OCI-M2 (cell line): ENCODE measurements around the gene CARD10.
"Not testable (repeated sequence)": the region's sequence is repeated elsewhere in the genome, so short reads cannot be mapped to it uniquely, and the experiment has no call there.

Experiments
- DNase-seq: peaks from one replicate; lab custom pipeline; 2025; ENCODE audit not compliant: unreplicated experiment; lab: John Stamatoyannopoulos, UW

CARD10 gene

DNA sequence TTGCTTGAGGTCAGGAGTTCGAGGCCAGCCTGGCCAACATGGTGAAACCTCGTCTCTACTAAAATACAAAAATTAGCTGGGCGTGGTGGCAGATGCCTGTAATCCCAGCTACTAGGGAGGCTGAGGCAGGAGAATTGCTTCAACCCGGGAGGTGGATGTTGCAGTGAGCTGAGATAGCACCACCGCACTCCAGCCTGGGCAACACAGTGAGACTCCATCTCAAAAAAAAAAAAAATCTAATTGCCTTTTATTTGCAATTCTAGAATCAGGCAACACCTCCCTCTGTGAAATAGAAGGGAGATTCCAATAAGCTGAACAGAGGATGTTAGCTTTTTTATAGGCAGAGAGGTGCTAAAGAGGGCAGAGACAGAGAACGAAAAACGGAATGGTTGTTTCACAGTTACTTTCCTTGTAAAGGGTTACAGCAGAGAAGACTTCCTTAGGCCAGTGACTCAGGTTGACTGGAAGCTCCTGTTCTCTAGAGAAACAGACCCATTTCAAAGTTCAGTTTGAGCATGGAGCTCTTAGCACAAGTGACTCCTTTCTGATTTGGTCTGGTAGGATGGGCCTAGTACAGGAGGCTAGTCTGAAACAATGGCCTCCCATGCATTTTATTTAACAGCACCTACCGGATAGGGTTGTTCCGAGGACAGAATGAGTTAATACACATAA, 8.0 kb upstream of the CARD10 start:
- DNase-seq = not testable (repeated sequence)

DNA sequence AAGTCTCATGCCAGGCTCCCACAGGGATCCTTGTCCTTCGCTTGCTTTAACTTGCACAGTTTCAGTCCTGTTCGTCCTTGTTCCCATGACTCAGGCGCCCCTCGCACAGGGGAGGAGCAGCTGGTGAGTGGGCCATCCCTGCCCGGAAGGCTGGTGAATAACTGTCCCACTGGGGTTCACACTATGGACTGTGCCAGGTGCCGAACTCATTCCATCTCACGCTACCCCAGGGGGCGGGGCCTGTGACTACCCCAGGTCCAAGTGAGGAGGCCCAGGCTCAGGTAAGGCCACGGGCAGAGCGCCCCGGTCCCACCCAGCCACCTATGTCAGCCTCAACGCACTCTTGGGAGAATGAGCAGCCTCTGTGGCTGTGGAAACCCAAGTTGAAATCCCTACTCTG, 7.2 kb upstream of the CARD10 start:
- no peak for DNase-seq

DNA sequence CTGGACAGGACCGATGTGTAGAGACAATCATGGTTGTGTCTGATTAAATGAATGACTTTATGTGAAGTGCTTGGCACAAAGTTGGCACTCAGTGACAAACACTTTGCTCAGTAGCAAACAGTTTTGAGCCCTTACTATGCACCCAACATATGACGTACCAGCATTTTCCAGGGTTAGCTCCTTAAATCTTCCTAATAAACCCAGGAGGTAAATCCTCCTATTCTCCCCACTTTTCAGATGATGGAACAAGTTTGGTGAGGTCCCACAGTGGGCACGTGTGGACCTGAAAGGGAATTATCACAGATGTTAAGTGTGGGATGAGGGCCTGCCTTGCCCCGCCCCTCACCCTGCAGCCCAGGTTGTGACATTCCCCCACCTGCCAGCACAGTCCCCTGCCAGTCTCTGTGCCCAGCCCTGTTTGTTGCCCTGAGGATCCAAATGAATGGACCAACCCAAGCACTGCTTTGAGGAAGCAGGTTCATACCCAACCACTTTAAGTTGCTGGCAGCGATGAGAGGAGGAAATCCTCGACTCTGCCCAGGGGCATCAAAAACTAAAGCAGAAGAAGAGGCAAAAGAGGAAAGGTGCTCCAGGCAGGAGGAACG, 6.6 kb upstream of the CARD10 start:
- no peak for DNase-seq

DNA sequence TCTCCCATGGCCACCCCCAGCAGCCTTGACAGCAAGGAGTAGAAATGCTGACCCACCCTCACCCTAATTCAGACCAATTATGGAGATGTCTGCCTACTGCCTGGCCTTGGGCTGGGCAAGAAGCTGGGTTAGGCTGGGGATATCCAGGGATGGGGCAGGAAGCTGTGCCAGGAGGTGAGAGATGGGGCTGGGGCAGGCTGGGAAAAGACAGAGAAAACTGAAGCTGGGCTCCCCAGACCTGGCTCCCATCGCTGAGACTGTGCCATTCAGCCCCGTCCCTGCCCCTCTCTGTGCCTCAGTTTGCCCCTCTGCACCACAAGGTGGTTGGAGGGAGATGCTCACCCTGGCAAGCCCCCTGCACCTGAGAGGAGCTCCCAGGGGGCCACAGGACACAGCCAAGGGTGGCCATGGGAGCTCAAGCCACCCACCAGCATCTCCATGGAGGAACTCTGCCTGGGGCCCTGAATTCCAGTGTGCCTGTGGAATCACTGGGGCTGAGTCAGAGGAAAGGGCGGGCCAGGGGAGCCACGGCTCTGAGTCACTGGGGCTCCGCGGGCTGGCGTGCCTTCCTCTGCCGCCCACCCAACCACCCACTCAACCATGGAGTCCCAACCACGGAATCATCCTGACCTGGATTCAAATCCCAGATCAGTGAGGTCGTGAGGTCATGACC, 6.0 kb upstream of the CARD10 start:
- DNase-seq = no peak

DNA sequence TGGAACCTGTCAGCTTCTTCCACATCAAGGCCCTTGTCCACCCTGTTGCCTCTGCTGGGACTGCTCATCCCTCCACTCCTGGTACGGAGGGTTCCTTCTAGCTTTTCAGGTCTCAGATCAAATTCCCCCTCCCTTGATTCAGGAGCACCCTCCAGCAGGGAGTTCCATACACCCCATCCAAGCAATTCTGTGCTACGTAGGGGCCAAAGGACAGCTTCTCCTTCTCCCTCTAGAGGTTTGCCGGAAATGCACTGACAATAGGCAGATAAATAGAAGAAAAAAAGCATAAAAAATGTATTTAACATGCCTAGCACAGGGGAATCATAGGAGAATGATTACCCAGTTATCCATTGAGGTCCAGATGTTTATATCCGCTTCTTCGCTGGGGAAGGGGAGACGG, 3.3 kb upstream of the CARD10 start:
- no peak for DNase-seq

DNA sequence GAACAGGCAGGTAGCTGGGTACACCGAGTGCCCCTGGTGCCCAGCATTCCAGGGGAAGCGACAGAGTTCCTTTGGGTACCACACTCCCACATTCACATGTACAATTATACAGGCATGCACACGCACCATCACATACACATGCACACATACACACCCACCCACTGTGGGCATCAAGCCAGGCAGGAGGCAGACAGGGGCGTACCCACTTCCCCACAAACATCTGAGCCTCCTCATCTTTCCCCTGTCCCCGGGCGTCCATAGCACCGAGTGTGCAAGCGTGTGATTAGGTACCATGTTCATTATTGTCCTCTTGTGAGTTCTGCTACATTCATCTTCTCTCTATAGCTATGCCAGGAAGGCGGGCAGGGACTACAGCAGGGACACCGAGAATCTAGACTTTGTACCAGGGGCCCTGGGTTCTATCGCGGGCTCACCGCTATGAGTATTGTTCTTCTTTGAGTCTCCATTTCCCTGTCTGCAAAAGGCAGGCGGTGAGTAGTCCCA, 2.1 kb upstream of the CARD10 start:
- no peak for DNase-seq

DNA sequence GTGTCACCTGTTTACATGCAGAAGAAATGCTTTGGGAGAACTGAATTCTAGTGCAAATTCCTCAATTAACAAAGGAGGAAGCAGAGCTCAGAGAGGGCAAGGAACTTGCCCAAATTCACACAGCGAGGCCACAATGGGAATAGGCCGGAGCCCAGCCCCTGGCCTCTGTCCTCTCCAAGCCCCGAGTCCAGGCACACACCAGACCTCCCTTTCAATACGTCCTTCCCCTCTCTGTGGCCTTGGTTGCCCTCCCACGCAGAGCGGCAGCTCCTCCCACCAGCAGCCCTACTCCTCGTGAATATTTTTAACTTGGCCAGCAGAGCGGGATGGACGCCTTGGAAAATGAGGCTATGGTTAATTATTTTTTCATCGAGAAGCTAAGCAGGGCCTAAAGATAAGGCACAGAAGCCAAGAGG, 1.6 kb upstream of the CARD10 start:
- no peak for DNase-seq

DNA sequence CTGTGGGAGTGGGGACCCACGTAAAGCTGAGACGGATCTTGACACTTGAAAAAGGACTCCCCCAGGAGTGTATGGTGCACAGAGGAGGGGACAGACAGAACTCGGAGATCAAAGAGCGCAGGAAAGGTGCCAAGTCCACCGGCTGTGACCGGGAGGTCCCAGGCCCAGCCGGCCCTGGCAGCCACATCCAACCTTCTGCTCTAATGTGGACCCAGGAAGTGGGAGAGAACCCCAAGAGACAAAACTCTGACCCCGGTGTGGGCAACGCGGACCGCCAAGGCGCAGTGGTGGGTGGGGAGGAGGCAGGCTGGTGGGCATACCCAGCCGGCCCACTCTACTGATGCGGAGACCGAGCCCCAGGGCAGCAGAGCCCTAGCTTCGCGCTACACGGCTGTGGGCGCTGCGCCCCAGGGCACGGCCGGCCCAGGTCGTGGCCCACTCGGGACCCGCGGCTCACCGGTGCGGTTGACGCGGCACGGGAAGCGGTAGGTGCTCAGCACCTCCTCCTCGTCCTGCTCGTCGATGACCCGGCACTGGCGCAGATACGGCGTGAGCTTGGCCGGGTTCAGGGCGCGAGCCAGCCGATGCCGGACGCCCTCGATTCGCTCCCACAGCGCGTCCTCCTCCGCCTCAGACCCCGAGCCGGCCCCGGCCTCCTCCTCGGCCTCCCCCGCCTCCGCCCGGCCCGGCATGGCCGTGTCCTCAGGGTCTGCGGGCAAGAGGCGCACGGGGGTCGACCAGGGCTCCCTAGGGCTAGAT, 527 bp downstream of the CARD10 start:
- no peak for DNase-seq

DNA sequence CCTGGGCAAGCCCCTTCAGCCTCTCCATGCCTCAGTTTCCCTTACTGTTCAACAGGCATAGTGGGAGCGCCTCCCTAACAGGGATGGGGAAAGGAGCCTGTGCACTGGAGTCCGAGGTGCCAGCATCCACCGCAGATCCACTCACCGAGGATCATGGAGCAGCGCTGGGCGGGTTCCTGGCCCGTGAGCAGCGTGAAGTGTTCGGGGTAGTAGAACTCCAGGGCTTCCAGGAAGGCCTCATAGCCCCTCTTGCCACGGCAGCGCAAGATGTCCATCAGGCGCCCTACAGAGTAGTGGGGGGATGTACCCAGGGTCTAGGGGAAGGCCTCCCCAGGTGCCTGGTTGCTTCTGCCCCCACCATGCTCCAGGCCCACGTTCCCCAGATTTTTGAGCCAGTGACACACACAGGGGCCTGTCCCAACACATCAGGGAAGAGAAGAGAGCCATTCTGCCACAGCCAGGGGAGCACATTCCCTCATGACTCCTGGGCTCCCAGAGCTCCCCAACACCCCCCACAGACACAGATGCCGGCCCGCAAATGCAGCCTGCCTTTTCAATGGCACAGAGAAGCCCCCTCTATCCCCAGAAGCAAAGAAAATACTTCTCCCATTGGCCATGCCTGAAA, 1.3 kb downstream of the CARD10 start:
- DNase-seq = no peak

DNA sequence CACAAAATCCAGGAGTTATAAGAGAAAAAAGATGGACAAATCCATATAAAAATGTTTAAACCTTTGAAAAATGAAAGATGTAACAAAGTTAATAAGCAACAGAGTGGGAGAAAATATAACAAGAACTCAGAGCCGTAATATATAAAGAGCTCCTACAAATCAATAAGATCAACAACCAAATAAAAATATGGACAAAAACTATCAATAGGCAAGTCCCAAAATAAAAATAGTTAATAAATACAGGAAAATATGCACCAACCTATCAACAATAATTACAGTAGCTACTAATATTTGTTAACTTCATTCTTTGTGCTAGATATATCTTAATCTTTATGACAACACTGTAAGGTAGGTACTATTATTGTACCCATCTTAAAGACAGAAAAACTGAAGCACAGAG, 2.8 kb downstream of the CARD10 start:
- no peak for DNase-seq

DNA sequence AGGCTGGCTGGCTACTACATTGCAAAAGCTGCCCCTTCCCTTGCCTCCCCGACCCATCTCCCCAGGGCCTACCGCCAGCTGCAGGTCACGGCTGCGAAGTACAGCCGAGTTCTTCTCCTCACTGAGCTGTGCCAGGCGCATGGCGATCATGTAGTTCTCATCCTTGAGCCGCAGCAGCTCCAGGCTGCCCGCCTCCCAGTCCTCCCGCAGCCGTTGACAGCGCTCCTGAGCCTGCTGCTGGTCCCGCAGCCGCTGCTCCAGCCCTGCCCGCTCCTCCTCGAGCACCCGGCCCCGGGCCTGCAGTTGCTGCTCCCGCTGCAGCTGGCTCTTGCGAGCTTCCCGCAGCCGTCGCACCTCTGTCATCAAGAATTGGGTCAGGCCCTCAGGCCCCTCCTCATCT, 3.3 kb downstream of the CARD10 start:
- DNase-seq = no peak

DNA sequence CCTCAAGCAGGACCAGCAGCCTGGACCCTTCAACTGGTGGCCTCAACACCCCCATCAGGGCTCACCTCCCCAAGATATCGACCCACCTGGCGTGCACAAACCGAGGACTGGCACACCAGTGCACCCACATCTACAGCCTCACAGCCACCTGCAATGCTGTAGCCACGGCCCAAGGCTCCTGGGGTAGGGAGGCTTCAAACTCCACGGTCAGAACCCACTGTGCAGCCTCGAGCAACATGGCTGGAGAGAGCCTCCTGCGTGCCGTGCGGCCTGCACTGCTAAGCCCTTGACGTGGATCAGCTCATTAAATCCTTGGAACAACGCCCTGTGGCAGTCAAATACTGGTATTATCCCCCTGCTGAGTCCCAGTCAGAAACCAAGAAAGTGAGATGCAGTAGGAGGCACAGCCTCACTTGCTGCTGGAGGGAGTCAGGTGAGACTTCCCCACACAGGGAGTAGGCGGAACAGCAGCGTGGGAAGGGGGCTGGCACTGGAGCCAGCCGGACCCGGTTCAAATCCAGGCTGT, 4.6 kb downstream of the CARD10 start:
- no peak for DNase-seq

DNA sequence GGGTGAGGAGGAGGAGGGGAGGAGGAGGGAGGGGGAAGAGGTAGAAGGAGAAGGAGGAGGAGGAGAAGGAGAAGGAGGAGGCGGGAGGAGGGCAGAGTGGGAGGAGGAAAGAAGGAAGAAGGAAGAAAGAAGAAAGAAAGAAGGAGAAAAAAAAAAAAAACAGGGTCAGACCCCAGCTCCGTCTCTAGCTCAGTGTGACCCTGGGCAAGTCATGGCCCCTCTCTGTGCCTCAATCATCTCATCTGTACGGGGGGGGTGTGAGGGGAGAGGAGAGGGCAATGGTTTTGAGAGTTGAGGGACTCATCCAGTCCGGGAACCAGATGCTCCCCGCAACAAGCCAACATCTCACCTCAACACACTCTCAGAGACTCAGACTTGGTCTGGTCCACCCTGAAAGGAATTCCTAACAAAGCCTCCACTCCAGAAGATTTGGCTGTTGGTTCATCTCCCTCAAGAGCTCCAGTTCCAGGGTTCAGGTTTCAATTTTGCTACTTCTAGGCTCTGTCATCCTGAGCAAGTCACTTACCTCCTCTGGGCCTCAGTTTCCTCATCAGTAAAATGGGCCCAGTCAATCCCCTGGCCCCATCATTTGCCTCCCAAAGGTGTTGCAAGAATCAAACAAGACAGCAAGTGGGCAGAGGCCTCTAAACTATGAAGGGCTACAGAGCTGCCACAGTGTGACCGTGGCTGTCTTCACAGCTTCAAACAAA, 7.7 kb downstream of the CARD10 start:
- no peak for DNase-seq

DNA sequence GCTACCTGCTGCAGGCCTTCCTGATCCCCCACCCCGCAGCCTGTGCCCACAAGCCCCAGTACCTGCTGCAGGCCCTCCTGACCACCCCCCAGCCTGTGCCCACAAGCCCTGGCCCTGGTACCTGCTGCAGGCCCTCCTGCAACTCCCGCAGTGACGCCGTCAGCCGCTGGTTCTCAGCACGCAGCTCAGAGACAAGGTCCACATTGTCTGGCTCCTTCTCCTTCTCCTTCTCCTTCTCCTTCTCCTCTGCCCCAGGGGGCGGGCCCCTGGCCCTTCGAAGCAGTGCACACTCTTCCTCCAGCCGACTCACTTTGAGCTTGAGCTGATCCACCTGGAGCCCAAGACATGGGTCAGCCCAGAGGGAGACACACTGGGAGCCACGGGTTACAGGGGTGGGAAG, 9.1 kb downstream of the CARD10 start:
- DNase-seq = no peak

DNA sequence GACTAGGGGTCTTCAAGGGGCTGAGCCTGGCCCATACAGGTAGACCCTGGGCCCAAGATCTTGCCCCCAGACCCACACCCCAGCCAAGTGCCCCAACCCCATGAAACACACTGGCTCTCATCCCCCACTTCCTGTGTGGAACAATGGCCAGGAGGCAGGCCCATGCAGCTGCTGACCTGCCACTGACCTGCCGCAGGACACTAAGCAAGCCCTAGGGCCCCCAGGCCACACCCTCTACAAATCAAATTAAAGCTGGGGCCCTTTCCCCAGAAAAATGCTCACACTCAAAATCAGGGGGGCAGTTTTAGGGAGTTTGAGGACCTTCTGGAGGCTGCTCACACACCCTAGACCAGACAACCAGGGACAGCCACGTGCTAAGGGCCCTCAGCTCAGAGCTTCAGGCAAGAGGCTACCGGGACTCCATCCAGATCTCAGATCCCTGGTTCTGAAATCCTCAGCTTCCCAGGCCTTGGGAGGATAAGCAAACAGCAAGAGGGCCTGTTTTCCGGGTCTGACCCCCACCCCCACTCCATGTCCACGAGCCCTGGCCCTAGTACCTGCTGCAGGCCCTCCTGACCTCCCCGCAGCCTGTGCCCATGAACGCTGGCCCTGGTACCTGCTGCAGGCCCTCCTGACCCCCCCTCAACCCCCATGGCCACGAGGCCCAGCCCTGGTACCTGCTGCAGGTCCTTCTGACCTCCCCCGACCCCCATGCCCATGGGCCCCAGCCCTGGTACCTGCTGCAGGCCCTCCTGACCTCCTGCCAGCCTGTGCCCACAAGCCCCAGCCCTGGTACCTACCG, 10.0 kb downstream of the CARD10 start:
- DNase-seq = no peak

DNA sequence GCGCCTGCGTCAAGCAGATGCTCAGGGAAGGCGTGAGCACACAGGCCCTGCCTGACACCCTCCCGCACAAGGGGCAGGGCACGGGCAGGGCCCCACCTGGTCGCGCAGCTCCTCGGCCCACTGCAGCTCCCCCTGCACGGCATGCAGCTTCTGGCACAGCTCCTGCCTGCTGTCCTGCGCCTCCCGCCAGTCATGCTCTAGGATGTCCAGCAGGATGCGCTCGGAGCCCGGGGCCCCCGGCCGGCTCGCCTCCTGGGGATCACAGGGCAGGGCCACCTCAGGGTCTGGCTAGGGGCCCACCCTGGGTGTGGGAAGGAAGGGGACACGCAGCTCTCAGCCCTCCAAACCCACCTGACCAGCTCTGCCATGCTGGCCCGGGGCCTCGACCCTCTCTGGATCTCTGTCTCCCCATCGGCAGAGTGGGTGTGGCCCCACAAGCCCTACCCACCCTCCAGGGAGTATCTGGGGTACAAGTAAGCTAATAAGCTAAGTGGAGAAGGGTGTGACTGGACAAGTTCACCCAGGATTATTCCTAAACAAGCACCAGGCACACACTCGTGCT, 10.7 kb downstream of the CARD10 start:
- DNase-seq = no peak

DNA sequence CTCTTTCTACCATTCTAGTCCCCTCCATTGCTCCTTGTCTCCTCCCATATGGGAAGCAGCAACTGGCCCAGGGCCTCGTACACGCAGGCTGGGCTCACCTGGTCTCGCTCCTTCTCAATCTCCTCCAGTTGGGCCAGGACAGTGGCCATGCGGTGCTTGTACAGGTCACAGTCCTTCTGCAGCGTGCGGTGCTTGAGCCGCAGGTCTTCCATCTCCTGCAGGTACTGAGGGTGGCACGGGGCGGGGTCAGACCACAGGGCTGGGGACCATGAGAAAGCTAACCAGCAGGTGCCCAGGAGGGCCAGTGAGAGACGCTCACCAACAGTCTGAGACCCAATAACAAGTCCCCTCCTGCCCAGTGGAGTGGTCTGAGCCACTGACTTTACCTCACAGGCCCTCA, 11.5 kb downstream of the CARD10 start:
- no peak for DNase-seq

DNA sequence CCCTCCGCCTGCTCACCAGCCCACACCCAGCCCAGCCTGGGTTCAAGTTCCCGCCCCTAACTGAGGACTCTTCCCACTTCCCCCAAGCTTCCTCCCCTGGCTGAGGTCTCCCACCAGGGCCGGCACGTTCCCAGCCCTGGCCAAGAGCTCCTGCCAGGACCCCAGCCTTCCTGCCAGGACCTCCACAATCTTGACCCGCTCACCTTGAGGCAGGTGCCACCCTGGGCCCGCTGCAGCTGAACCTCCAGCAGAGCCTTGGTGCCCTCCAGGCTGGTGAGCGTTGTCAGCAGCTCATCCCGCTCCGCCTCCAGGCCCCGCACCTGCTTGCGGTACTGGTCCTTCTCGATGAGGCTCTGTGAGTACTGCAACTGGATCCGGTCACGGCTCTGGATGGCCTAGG, 13.2 kb downstream of the CARD10 start:
- no peak for DNase-seq

DNA sequence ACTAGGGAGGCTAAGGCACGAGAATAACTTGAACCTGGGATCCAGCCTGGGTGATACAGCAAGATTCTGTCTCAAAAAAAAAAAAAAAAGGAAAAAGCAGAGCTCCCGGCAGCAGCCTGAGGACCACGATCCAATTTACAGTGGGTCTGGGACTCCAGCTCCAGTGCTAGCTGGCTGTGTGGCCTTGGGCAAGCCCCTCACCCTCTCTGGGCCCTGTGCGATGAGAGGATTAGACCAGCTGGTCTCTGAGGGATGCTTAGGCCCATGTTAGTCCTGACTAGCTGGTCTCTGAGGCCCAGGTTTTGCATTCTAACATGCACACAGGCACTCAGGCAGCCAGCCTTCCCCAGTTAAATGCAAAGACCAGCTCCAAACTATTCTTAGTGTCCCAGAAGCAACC, 13.7 kb downstream of the CARD10 start:
- no peak for DNase-seq
